Measurements from ENCODE around the gene REXO1.

DNA sequence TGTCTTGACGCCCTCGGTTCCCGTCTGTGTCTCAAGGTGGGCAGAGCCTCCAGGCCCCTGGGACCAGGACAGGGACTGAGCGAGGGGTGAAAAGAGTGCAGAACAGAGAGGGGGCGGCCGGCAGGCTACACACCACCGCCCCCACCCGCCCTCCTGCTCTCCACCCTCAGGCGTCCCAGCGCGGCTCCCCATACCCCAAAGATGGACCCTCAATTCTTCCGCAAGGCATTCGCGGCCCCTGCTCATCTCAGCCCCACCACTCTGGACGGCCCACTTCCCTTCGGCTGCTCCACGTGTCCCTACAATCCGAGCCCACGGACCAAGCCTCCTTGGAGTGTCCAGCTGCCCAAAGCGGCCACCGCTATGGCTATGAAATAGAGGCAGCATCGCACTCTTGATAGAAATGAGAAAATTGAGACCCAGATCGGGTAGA, 13.3 kb upstream of the REXO1 start:
- TF ChIP-seq EZH2 (IDR thresholded peaks at IDR 0.05) (no peak), FOXP2 (optimal IDR thresholded peaks at IDR 0.05; ENCODE audit: control extremely low read depth, extremely low read length, insufficient read depth) (no peak), POLR2AphosphoS5 (IDR thresholded peaks at IDR 0.05; ENCODE audit: borderline replicate concordance, low read depth, low read length) (no peak)
